ENCODE measurements around the gene SLC29A1.
"Not testable (repeated sequence)": the region's sequence is repeated elsewhere in the genome, so short reads cannot be mapped to it uniquely, and the experiment has no call there.

Gene SLC29A1

GRCh38 chr6:44196351-44196750 is 27.0 kb upstream of the SLC29A1 start:
- DNase-seq: not testable (repeated sequence)

GRCh38 chr6:44198684-44199083 is 24.7 kb upstream of the SLC29A1 start:
- no peak for DNase-seq

- DNase-seq: no peak
Measured at GRCh38 chr6:44199883-44200282, 23.5 kb upstream of the SLC29A1 start.

GRCh38 chr6:44201200-44201599 is 22.2 kb upstream of the SLC29A1 start:
- DNase-seq: no peak

- no peak for DNase-seq
Measured at GRCh38 chr6:44201638-44202303, 21.6 kb upstream of the SLC29A1 start.

GRCh38 chr6:44202332-44202971 is 20.9 kb upstream of the SLC29A1 start:
- DNase-seq: no peak

- no peak for DNase-seq
Measured at GRCh38 chr6:44202972-44203750, 20.2 kb upstream of the SLC29A1 start.

- no peak for DNase-seq
Measured at GRCh38 chr6:44203955-44204354, 19.4 kb upstream of the SLC29A1 start.

- no peak for DNase-seq
Measured at GRCh38 chr6:44207966-44208365, 15.4 kb upstream of the SLC29A1 start.

GRCh38 chr6:44211284-44211683 is 12.1 kb upstream of the SLC29A1 start:
- no peak for DNase-seq

- DNase-seq: no peak
Measured at GRCh38 chr6:44214307-44214706, 9.1 kb upstream of the SLC29A1 start.

GRCh38 chr6:44216677-44217331 is 6.6 kb upstream of the SLC29A1 start, which contains the start of gene MYMX:
TSS of gene MYMX (plus strand) at chr6:44216926. CDS start at chr6:44217472, 546 bp downstream.
- DNase-seq: peak in 1 of 2 experiments; percentile 40

- DNase-seq: peak; percentile 83 to 94
Measured at GRCh38 chr6:44217332-44218143, 5.9 kb upstream of the SLC29A1 start.

GRCh38 chr6:44219053-44219814 is 4.2 kb upstream of the SLC29A1 start:
- DNase-seq: no peak

- no peak for DNase-seq
Measured at GRCh38 chr6:44219815-44220784, 3.3 kb upstream of the SLC29A1 start.

GRCh38 chr6:44220913-44221290 is 2.5 kb upstream of the SLC29A1 start:
- no peak for DNase-seq

GRCh38 chr6:44221291-44221960 is 2.0 kb upstream of the SLC29A1 start:
- DNase-seq: peak; percentile 91 to 96

GRCh38 chr6:44221961-44222335 is 1.4 kb upstream of the SLC29A1 start:
- DNase-seq: no peak

- no peak for DNase-seq
Measured at GRCh38 chr6:44222486-44223318, 693 bp upstream of the SLC29A1 start.

Measured in NCI-H446 (cell line).